Measurements from ENCODE around the gene TTLL11. TPM values are rescaled to one million over a fixed set of nuclear protein-coding genes. Genes with fewer than 3 reads are reported as not detected.

TTLL11 gene
- total RNA-seq, 4 donors from 2014 or later = 3.2 to 11.8 (median 9.0) TPM

DNA sequence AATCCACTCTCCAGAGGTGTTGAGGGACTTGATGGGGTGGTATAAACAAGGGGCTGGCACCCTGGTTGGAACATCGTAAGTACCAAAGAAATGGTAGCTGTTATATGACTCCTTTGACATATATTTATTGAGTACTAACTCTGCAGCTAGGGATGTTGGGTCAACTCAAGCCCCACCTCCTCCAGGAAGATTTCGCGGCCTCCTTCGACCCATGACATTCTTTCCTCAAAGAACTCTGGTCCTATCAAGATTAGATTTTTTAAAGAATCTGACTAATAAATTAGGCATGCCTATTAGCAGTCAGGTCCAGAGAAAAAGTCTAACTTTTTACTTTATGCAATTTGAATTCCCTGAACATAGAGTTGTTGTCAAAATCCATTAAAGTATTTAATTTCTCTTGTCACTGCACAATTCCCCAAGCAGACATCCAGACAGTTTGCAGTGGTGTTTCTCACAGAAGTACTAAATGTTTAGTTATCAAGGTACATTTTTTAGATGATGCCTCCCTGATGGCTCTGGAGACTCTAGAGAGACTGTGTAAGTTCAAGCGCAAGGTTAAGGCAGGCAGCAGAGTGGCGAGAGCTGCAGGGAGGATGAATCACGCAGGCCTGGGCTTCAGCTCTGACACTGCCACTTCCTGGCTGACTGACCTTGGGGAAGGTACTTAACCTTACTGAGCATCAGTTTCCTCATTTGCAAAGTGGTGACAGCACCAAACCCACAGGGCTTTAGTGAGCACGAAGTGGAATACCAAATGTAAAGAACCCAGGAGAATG, 209.6 kb downstream of the TTLL11 start:
- Histone ChIP-seq H3K4me1 (peaks cover 0 to 4% (median 0%) of the 10 kb centered on the region in 3 donors), H3K36me3 (no peaks in the 10 kb centered on the region), H3K4me3 (no peak overlapping the region), H3K9me3 (no peaks in the 10 kb centered on the region), H3K27ac (no peak overlapping the region), H3K27me3 (no peaks in the 10 kb centered on the region)
- intact Hi-C loops (cut with DNase I) = no loop called here
- TF ChIP-seq, protein P1, sequence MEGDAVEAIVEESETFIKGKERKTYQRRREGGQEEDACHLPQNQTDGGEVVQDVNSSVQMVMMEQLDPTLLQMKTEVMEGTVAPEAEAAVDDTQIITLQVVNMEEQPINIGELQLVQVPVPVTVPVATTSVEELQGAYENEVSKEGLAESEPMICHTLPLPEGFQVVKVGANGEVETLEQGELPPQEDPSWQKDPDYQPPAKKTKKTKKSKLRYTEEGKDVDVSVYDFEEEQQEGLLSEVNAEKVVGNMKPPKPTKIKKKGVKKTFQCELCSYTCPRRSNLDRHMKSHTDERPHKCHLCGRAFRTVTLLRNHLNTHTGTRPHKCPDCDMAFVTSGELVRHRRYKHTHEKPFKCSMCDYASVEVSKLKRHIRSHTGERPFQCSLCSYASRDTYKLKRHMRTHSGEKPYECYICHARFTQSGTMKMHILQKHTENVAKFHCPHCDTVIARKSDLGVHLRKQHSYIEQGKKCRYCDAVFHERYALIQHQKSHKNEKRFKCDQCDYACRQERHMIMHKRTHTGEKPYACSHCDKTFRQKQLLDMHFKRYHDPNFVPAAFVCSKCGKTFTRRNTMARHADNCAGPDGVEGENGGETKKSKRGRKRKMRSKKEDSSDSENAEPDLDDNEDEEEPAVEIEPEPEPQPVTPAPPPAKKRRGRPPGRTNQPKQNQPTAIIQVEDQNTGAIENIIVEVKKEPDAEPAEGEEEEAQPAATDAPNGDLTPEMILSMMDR (IDR thresholded peaks at IDR 0.05) = no peak
- no peak for TF ChIP-seq POLR2A (IDR thresholded peaks at IDR 0.05)
- 85 to 90% methylated on average over 4 to 7 of the region's 8 CpGs for WGBS, 2 donors
- no peak for DNase-seq

- H3K27me3 ChIP-seq = no peaks in the 10 kb centered on the region
- intact Hi-C loops (cut with DNase I) = no loop called here
- H3K27ac ChIP-seq = no peak overlapping the region
- TF ChIP-seq, protein P1 (IDR thresholded peaks at IDR 0.05) = no peak
- no peak for TF ChIP-seq POLR2A (IDR thresholded peaks at IDR 0.05)
- no peak overlapping the region for H3K4me3 ChIP-seq
- H3K9me3 ChIP-seq = no peaks in the 10 kb centered on the region
- no peaks in the 10 kb centered on the region for H3K4me1 ChIP-seq
- DNase-seq = no peak
- WGBS, 2 donors = 72 to 75% methylated on average over 6 to 7 of the region's 7 CpGs
- H3K36me3 ChIP-seq = no peaks in the 10 kb centered on the region
These were observed 211.1 kb downstream of the TTLL11 start for GRCh38 chr9:121881920-121882500.

DNA sequence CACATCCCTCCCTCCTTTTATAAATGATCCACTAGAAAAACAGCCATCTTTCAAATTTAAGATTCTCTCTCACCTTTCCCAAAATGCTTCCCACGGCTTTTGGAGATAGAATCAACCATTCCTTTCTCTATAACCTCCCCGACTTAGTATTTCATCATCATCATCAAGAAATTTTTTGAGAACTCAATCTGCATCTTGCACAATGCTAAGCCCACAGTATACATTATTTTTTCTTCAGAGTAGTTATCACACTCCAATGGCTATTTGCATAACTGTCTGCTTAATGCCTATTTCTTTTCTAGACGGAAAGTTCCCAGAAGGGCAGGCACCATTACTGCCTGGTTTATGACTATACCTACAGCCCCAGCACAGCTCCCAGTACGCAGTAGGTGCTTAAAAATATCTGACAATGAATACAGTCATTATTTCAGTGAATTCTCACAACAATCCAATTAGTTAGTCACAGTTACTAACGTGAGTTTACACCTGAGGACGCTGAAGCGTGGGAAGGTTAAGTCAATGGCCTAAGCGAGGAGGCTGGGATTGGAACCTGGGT, 212.7 kb downstream of the TTLL11 start:
- Histone ChIP-seq H3K27ac (no peak overlapping the region), H3K4me3 (no peak overlapping the region), H3K4me1 (no peaks in the 10 kb centered on the region), H3K9me3 (no peaks in the 10 kb centered on the region), H3K27me3 (no peaks in the 10 kb centered on the region), H3K36me3 (no peaks in the 10 kb centered on the region)
- intact Hi-C loops (cut with DNase I) = no loop called here
- WGBS, 2 donors = 74 to 86% methylated on average over 8 of the region's 8 CpGs
- no peak for DNase-seq
- TF ChIP-seq, protein P1 (IDR thresholded peaks at IDR 0.05) = no peak
- no peak for TF ChIP-seq POLR2A (IDR thresholded peaks at IDR 0.05)

- H3K4me1 ChIP-seq = no peaks in the 10 kb centered on the region
- no peaks in the 10 kb centered on the region for H3K27me3 ChIP-seq
- no peaks in the 10 kb centered on the region for H3K36me3 ChIP-seq
- no peak overlapping the region for H3K27ac ChIP-seq
- 80 to 93% methylated on average over 8 to 9 of the region's 14 CpGs for WGBS, 2 donors
- H3K4me3 ChIP-seq = no peak overlapping the region
- intact Hi-C loops (cut with DNase I) = no loop called here
- no peak for TF ChIP-seq POLR2A (IDR thresholded peaks at IDR 0.05)
- TF ChIP-seq, protein P1 (IDR thresholded peaks at IDR 0.05) = no peak
- DNase-seq = no peak
- no peaks in the 10 kb centered on the region for H3K9me3 ChIP-seq
These were observed 214.8 kb downstream of the TTLL11 start for GRCh38 chr9:121878271-121878822.
